ENCODE measurements around the gene BARHL2. TPM values are rescaled to one million over a fixed set of nuclear protein-coding genes. Genes with fewer than 3 reads are reported as not detected.

BARHL2 gene
- total and polyA plus RNA-seq, 2 of the 4 experiments (the other 2 are of a cell fraction), result not detected

GRCh38 chr1:90722874-90723589 lies 5.9 kb upstream of the BARHL2 start (continued):
- TF ChIP-seq FOS (IDR thresholded peaks at IDR 0.05; ENCODE audit: low read depth, low read length), result no peak

DNA sequence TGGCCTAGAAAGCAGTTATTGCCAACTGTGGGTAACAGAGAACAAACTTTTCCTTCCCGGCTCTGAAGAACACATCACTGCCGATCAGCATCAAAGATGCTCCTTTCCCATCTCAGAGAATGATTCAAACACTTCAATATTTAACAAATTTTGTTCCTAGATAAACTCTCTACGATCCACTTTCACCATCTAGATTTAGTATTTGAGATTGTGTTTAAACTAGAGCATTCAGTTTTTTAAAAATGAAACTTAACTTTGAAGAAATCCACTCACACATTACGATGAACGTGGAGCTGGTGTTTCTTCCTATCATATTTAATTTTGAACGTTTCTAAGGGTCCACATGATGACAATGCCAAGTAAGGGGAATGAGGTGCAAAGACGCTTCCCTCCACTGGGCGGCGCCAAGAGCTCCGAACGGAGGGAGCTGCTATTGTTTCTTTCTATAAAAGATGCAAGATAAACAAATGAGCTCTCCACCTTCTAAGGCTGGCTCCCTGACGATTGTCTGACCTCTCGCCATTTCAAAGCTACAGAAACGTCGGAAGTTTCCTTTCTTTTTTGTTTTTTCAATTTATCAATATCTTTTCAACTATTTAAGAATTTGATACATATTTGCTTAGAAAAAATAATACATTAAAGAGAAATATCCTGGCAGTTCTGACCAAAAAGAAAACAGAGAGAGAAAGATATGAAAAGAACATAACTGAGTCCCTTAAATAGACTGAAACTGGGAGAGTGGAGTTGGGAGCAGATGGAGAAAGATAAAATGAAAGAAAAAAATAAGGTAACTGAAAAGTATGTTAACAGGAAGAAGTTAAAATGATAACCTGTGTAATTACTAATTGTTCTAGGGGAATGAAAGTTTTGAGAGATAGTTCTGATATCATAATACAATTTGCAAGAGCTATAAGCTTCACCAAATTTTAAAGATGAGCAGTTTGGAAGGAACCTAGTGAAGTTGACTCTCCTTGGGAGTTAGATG lies 4.4 kb upstream of the BARHL2 start:
- no peak overlapping the region for H4K5ac ChIP-seq (ENCODE audit: low read depth, low read length)
- no peak overlapping the region for H2BK20ac ChIP-seq (ENCODE audit: low read depth, low read length)
- H2AFZ ChIP-seq (replicated peaks; ENCODE audit: low read length, poor library complexity), result no peak overlapping the region
- H2AK9ac ChIP-seq (replicated peaks; ENCODE audit: low read depth, low read length, poor library complexity), result no peak overlapping the region
- no peak overlapping the region for H3K4me2 ChIP-seq (ENCODE audit: low read depth, low read length)
- H3K14ac ChIP-seq (replicated peaks; ENCODE audit: low read depth, low read length), result no peak overlapping the region
- H3K9me3 ChIP-seq (ENCODE audit: control insufficient read depth, insufficient read depth, low read length), result peaks cover 18% of the 10 kb centered on the region; the same call in 1 of the 2 replicates
- in situ Hi-C loops (cut with MboI; ENCODE audit: low sequenced_read_pairs), result loop anchor here (10.0 kb wide), 2 partner anchors 243 to 443 kb away; no protein-coding TSS in a partner anchor
- intact Hi-C loops (cut with micrococcal nuclease), result loop anchor here (1.0 to 10.0 kb wide), 4 partner anchors 243 to 553 kb away; no protein-coding TSS in a partner anchor
- H3K79me1 ChIP-seq (ENCODE audit: low read depth in 1 of 2, low read length in 2 of 2), result no peaks in the 10 kb centered on the region
- no peaks in the 10 kb centered on the region for H3K9me1 ChIP-seq (ENCODE audit: insufficient read depth, low read length)
- no peak overlapping the region for H2AK5ac ChIP-seq (ENCODE audit: low read depth, low read length)
- no peak overlapping the region for H3K18ac ChIP-seq (ENCODE audit: low read depth, low read length)
- H3K4ac ChIP-seq (ENCODE audit: low read depth, low read length), result no peak overlapping the region
- no CpG with 5 or more reads among the region's 15 CpGs for WGBS, 2 experiments (ENCODE audit: extremely low coverage in 2 of 2, insufficient read length in 1 of 2)
- peaks cover 85% of the 10 kb centered on the region for H3K27me3 ChIP-seq (ENCODE audit: control insufficient read depth, insufficient read depth, low read length)
- no TSS peak for BruUV-seq (replicated peaks)
- ChIA-PET POLR2A (ENCODE audit: unreplicated experiment) (no interaction called here), CTCF (interaction anchor here (0.6 to 2.2 kb wide), 8 partner anchors 10 to 445 kb away, joined by 3 to 9 read pairs (median 3); no protein-coding TSS in a partner anchor)
- ATAC-seq (ENCODE audit: low read depth), result peak; percentile 69
- H4K91ac ChIP-seq (ENCODE audit: insufficient read depth, low read depth, low read length), result no peak overlapping the region
- H3K23ac ChIP-seq (ENCODE audit: low read depth, low read length), result no peak overlapping the region
- no peak overlapping the region for H3K27ac ChIP-seq (ENCODE audit: insufficient read depth, low read length)
- no peak overlapping the region for H3K56ac ChIP-seq (ENCODE audit: extremely low read depth, insufficient read depth, low read length)
- H3K36me3 ChIP-seq (ENCODE audit: control insufficient read depth, insufficient read depth, low read length), result no peaks in the 10 kb centered on the region
- no peak overlapping the region for H2BK120ac ChIP-seq (ENCODE audit: low read depth, low read length)
- no peak overlapping the region for H2BK5ac ChIP-seq (ENCODE audit: low read depth, low read length, poor library complexity, severe bottlenecking)
- no peaks in the 10 kb centered on the region for H3K4me1 ChIP-seq (ENCODE audit: control insufficient read depth, insufficient read depth, low read length)
- H3K4me3 ChIP-seq (ENCODE audit: insufficient read depth, low read depth, low read length), result no peak overlapping the region
- DNase-seq, result peak; percentile 41
- H4K8ac ChIP-seq (ENCODE audit: low read depth in 2 of 2, low read length in 2 of 2), result no peak overlapping the region
- H3K9ac ChIP-seq (ENCODE audit: low read depth, low read length), result no peak overlapping the region
- dilution Hi-C loops (cut with HindIII; ENCODE audit: low sequenced_read_pairs, unreplicated experiment), result no loop called here
- H4K20me1 ChIP-seq (ENCODE audit: insufficient read depth, low read length), result no peaks in the 10 kb centered on the region
- H2BK15ac ChIP-seq (ENCODE audit: low read depth, low read length), result no peak overlapping the region
- TF ChIP-seq BHLHE40 (IDR thresholded peaks at IDR 0.05; ENCODE audit: low read depth, low read length) (no peak), POLR2A (IDR thresholded peaks at IDR 0.05; ENCODE audit: low read depth, low read length) (no peak), FOS (IDR thresholded peaks at IDR 0.05; ENCODE audit: low read depth, low read length) (no peak), RCOR1 (IDR thresholded peaks at IDR 0.05; ENCODE audit: insufficient replicate concordance, low read length) (no peak), MAFK (IDR thresholded peaks at IDR 0.05; ENCODE audit: low read depth, low read length) (peak; percentile 49), CHD1 (IDR thresholded peaks at IDR 0.05; ENCODE audit: low read depth, low read length) (no peak), ELK1 (IDR thresholded peaks at IDR 0.05; ENCODE audit: borderline replicate concordance, low read depth, low read length) (no peak), SMC3 (IDR thresholded peaks at IDR 0.05; ENCODE audit: low read depth, low read length) (peak; percentile 67), RAD21 (IDR thresholded peaks at IDR 0.05; ENCODE audit: low read length) (peak; percentile 70)
- TF ChIP-seq, protein P1, sequence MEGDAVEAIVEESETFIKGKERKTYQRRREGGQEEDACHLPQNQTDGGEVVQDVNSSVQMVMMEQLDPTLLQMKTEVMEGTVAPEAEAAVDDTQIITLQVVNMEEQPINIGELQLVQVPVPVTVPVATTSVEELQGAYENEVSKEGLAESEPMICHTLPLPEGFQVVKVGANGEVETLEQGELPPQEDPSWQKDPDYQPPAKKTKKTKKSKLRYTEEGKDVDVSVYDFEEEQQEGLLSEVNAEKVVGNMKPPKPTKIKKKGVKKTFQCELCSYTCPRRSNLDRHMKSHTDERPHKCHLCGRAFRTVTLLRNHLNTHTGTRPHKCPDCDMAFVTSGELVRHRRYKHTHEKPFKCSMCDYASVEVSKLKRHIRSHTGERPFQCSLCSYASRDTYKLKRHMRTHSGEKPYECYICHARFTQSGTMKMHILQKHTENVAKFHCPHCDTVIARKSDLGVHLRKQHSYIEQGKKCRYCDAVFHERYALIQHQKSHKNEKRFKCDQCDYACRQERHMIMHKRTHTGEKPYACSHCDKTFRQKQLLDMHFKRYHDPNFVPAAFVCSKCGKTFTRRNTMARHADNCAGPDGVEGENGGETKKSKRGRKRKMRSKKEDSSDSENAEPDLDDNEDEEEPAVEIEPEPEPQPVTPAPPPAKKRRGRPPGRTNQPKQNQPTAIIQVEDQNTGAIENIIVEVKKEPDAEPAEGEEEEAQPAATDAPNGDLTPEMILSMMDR (conservative IDR thresholded peaks at IDR 0.05; ENCODE audit: low read depth, low read length), result peak; percentile 78

All from IMR-90 (cell line).